D721Med (cell line): ENCODE data around the gene TGFBR3.

ENCODE experiments used
- DNase-seq: peaks from one replicate; pipeline ENCODE4 v3.0.0; 2011; ENCODE audit warnings: low spot score; ENCODE audit not compliant: insufficient read length
- FAIRE-seq: peaks from 2 replicates; lab custom pipeline; 2011; peaks lifted over from hg19 to GRCh38; lab: Jason Lieb, UNC
- TF ChIP-seq, protein P1 (sequence below): IDR thresholded peaks from 2 replicates; pipeline ENCODE4 v1.5.1; 2012; ENCODE audit warnings: mild to moderate bottlenecking, control low read depth; ENCODE audit not compliant: insufficient read depth; ENCODE audit errors: missing control alignments

TGFBR3 gene

GRCh38 chr1:91700332-91700731 is 185.6 kb downstream of the TGFBR3 start:
- TF ChIP-seq, protein P1, sequence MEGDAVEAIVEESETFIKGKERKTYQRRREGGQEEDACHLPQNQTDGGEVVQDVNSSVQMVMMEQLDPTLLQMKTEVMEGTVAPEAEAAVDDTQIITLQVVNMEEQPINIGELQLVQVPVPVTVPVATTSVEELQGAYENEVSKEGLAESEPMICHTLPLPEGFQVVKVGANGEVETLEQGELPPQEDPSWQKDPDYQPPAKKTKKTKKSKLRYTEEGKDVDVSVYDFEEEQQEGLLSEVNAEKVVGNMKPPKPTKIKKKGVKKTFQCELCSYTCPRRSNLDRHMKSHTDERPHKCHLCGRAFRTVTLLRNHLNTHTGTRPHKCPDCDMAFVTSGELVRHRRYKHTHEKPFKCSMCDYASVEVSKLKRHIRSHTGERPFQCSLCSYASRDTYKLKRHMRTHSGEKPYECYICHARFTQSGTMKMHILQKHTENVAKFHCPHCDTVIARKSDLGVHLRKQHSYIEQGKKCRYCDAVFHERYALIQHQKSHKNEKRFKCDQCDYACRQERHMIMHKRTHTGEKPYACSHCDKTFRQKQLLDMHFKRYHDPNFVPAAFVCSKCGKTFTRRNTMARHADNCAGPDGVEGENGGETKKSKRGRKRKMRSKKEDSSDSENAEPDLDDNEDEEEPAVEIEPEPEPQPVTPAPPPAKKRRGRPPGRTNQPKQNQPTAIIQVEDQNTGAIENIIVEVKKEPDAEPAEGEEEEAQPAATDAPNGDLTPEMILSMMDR, result no peak
- no peak for DNase-seq

GRCh38 chr1:91699339-91699974 is 186.5 kb downstream of the TGFBR3 start:
- TF ChIP-seq, protein P1, result no peak
- FAIRE-seq, result no peak
- DNase-seq, result no peak

More at GRCh38 chr1:91700332-91700731, 185.6 kb downstream of the TGFBR3 start:
- FAIRE-seq, result no peak

DNA sequence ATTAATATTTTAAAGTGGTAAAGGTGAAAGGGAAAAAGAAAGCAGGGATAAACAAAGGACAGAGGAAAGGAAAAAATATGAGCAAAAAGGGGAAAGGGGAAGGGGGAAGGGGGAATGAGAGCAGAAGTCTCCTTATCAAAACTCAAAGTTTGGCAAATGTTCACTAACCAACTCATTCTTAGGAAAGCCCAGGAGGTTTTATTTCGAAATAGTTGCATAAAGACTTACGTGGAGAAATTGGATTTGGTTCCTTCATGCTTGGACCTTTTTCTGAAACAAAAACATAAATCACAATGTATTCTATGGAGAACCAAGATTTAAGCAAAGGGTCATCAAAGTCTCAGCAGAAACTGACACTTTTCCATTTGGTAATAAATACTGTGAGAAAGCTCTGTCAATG is 188.1 kb downstream of the TGFBR3 start:
- no peak for DNase-seq
- no peak for FAIRE-seq

GRCh38 chr1:91697416-91697815 is 188.5 kb downstream of the TGFBR3 start:
- DNase-seq (no peak), FAIRE-seq (no peak)
- TF ChIP-seq, protein P1, result no peak

More for the DNA sequence above, 188.1 kb downstream of the TGFBR3 start:
- TF ChIP-seq, protein P1, result no peak

DNA sequence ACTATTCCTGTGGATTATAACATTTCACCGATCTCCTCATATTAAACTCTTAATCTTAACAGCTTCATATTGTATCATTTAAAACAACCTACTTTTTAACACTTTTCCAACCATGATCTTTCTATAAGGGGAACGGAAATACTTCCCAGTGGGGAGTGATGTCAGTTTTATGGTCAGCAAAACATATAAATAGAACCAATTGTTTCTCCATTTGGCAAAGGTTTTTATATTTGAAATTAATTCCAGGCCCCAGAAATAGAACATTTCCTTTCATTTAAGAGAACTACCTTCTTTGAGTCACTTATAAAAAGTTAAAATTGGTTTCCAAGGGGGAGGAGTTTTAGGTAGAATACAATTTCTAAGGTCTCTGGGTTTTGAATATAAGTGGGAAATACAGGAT is 189.6 kb downstream of the TGFBR3 start:
- TF ChIP-seq, protein P1, result no peak
- no peak for DNase-seq
- no peak for FAIRE-seq

- FAIRE-seq, result no peak
- DNase-seq, result no peak
- TF ChIP-seq, protein P1, result no peak
These were observed 192.4 kb downstream of the TGFBR3 start for GRCh38 chr1:91693557-91693956.

DNA sequence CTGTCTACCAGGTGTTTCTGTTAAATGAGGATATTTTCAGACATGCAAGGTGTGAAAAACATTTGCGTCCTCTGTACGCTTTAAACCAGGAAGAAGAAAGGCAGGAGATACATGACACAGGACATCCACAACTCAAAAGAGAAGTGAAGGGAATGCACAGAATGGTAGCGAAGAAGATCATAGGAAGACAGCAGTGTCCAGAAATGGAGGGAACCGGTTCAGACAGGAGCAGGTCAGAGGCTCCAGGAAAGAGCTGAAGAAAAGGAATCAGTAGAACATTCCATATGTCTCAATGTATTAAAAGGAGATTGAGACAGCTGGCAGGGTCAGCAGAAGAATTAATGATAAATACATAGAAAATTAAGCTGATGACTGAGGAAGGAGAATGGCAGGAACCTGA is 194.4 kb downstream of the TGFBR3 start:
- DNase-seq (no peak), FAIRE-seq (no peak)
- TF ChIP-seq, protein P1, result no peak
